Karpas-422 (cell line): ENCODE measurements around the gene TGFBI. TPM values are rescaled to one million over a fixed set of nuclear protein-coding genes. Genes with fewer than 3 reads are reported as not detected.

Source experiments
- DNase-seq: peaks from one replicate; pipeline ENCODE4 v3.0.0-alpha.2; 2015
- H2AFZ ChIP-seq: fragments of 200-600 bp; sonication (generic); 2 replicates; pipeline ENCODE4 v1.6.1; 2014; ENCODE audit warnings: antibody characterized with exemption, low read length, mixed read lengths
- H3K27ac ChIP-seq: fragments of 200-600 bp; sonication (generic); 2 replicates; pipeline ENCODE4 v1.5.1; 2014; ENCODE audit warnings: mild to moderate bottlenecking, low read length, moderate library complexity
- H3K27me3 ChIP-seq: fragments of 200-600 bp; sonication (generic); 2 replicates; pipeline ENCODE4 v1.6.1; 2014; ENCODE audit warnings: low read length, mixed read lengths
- H3K36me3 ChIP-seq: fragments of 200-600 bp; sonication (generic); 2 replicates; pipeline ENCODE4 v1.6.1; 2014; ENCODE audit warnings: low read length, mixed read lengths; ENCODE audit not compliant: insufficient read depth
- H3K4me1 ChIP-seq: fragments of 200-600 bp; sonication (generic); 2 replicates; pipeline ENCODE4 v1.6.1; 2014; ENCODE audit warnings: mild to moderate bottlenecking, low read length, mixed read lengths
- H3K4me2 ChIP-seq: fragments of 200-600 bp; sonication (generic); 2 replicates; pipeline ENCODE4 v1.6.1; 2014; ENCODE audit warnings: low read length, low read depth, mild to moderate bottlenecking; ENCODE audit not compliant: poor library complexity, severe bottlenecking
- H3K4me3 ChIP-seq: fragments of 200-600 bp; sonication (generic); 2 replicates; pipeline ENCODE4 v1.5.1; 2014; ENCODE audit warnings: mild to moderate bottlenecking, antibody characterized with exemption, low read length, mixed read lengths
- H3K79me2 ChIP-seq: fragments of 200-600 bp; sonication (generic); 2 replicates; pipeline ENCODE4 v1.6.1; 2014; ENCODE audit warnings: mild to moderate bottlenecking, low read length, mixed read lengths
- H3K9ac ChIP-seq: fragments of 200-600 bp; sonication (generic); 2 replicates; pipeline ENCODE4 v1.6.0; 2014; ENCODE audit warnings: low read length
- H3K9me2 ChIP-seq: fragments of 200-600 bp; sonication (generic), shearing (Covaris generic); replicated peaks from 2 replicates; pipeline ENCODE4 v1.6.0; 2014; ENCODE audit warnings: mild to moderate bottlenecking, low read length, moderate library complexity; ENCODE audit not compliant: insufficient read depth
- H3K9me3 ChIP-seq: fragments of 300-700, 200-600 bp; sonication (generic); 2 replicates; pipeline ENCODE4 v1.6.1; 2014; ENCODE audit warnings: low read length, mixed read lengths
- H4K20me1 ChIP-seq: fragments of 200-600 bp; sonication (generic); 2 replicates; pipeline ENCODE4 v1.6.1; 2014; ENCODE audit warnings: mild to moderate bottlenecking, antibody characterized with exemption, low read length, low read depth; ENCODE audit not compliant: insufficient read depth
- total RNA-seq: library from RNA; depleted of rRNA; stranded (reverse); fragments of >200 nt; shearing (Covaris generic); gene quantifications from 2 replicates; pipeline ENCODE4 v1.2.3, GENCODE V29; 2014; ENCODE audit warnings: low replicate concordance

Gene TGFBI
- total RNA-seq, 1 experiment from 2014 or later: not detected

GRCh38 chr5:136080483-136081216 is 51.9 kb downstream of the TGFBI start:
- Histone ChIP-seq H3K4me3 (peak overlapping the region; percentile 55; the same call in 1 of the 2 replicates), H3K36me3 (no peaks in the 10 kb centered on the region), H4K20me1 (no peaks in the 10 kb centered on the region), H3K9me2 (no peaks in the 10 kb centered on the region), H3K9me3 (no peaks in the 10 kb centered on the region), H2AFZ (peak overlapping the region; percentile 65; the same call in 1 of the 2 replicates), H3K9ac (peak overlapping the region; percentile 61), H3K4me1 (peaks cover 8% of the 10 kb centered on the region; the same call in 1 of the 2 replicates), H3K4me2 (peak overlapping the region; percentile 61), H3K79me2 (no peaks in the 10 kb centered on the region), H3K27me3 (peaks cover 4% of the 10 kb centered on the region; the same call in 1 of the 2 replicates), H3K27ac (no peak overlapping the region)
- peak; percentile 81 for DNase-seq

GRCh38 chr5:136081217-136081591 is 52.4 kb downstream of the TGFBI start:
- peak overlapping the region; percentile 61 for H3K4me2 ChIP-seq
- no peak for DNase-seq
- no peak overlapping the region for H2AFZ ChIP-seq
- H3K27ac ChIP-seq: no peak overlapping the region
- no peaks in the 10 kb centered on the region for H3K9me2 ChIP-seq
- no peak overlapping the region for H3K9ac ChIP-seq
- no peaks in the 10 kb centered on the region for H3K79me2 ChIP-seq
- H3K9me3 ChIP-seq: no peaks in the 10 kb centered on the region
- H3K4me3 ChIP-seq: peak overlapping the region; percentile 55; the same call in 1 of the 2 replicates
- no peaks in the 10 kb centered on the region for H4K20me1 ChIP-seq
- H3K36me3 ChIP-seq: no peaks in the 10 kb centered on the region
- H3K27me3 ChIP-seq: peaks cover 4% of the 10 kb centered on the region; the same call in 1 of the 2 replicates
- peaks cover 8% of the 10 kb centered on the region; the same call in 1 of the 2 replicates for H3K4me1 ChIP-seq

DNA sequence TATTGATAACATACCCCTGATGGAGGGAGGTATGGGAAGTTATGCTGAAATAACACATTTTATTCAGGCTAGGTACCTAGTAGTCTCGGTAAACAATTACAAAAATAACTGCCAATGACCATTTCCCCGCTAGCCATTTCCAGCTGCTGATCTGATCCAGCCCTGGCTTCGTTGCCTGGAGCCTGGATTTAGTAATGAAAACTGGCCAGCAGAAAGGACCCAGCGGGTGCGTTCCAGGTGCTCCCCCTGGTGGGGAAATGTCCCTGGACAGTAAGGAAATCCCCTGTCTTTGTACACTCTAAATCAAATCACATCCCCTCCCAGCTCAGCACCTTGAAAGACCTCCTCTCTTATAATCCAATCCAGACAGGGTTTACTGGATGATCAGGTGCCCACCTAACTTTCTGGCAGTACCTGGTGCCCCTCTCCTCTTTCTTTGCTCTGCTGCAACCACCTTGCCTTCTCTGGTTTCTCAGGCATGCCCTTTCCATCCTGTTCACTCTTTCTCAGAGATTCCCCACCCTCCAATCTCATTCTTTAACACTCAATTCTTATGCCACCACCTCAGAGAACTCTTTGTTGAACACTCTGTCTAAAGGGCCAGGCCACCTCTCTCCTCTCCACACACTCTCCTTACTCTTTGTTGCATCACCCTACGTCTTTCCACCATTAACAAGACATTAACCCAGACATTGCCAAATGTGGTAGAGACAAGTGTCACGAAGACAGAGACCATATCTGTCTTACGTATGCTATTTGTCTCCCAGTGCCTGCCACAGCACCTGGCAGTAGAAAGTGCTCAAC is 53.8 kb downstream of the TGFBI start:
- Histone ChIP-seq H3K9me2 (no peaks in the 10 kb centered on the region), H3K4me3 (no peak overlapping the region), H3K36me3 (no peaks in the 10 kb centered on the region)

DNA sequence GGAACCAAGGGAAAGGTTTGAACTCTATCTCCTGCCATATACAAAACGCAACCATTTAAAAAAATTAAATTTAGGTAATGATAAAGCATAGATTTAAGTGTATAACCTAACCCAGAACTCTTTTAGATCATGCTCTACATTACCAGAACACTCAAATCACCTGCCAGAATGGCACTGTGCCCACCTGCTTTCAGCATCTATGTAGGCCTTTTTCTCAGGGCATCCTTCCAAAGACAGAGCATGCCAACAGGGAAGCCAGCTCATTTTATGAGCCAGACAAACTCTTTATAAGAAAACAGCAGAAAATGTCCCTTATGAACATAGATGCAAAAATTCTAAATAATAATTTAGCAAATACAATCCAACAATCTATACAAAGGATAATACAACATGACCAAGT is 55.9 kb downstream of the TGFBI start:
- H3K27ac ChIP-seq: no peak overlapping the region
- no peaks in the 10 kb centered on the region for H3K9me2 ChIP-seq
- H3K36me3 ChIP-seq: no peaks in the 10 kb centered on the region

More for the DNA sequence above, 53.8 kb downstream of the TGFBI start:
- H3K27ac ChIP-seq: no peak overlapping the region
- peak; percentile 76 for DNase-seq
- no peaks in the 10 kb centered on the region for H4K20me1 ChIP-seq
- no peak overlapping the region for H2AFZ ChIP-seq
- H3K4me1 ChIP-seq: peaks cover 8% of the 10 kb centered on the region; the same call in 1 of the 2 replicates
- no peaks in the 10 kb centered on the region for H3K9me3 ChIP-seq
- no peak overlapping the region for H3K9ac ChIP-seq
- no peak overlapping the region for H3K4me2 ChIP-seq
- H3K27me3 ChIP-seq: peaks cover 4% of the 10 kb centered on the region; the same call in 1 of the 2 replicates
- H3K79me2 ChIP-seq: no peaks in the 10 kb centered on the region

GRCh38 chr5:136086783-136087566 is 58.2 kb downstream of the TGFBI start:
- Histone ChIP-seq H3K36me3 (no peaks in the 10 kb centered on the region), H3K9me2 (no peaks in the 10 kb centered on the region), H3K27ac (no peak overlapping the region), H3K4me1 (no peaks in the 10 kb centered on the region), H3K4me2 (no peak overlapping the region), H3K27me3 (peaks cover 4% of the 10 kb centered on the region; the same call in 1 of the 2 replicates), H2AFZ (no peak overlapping the region), H3K9ac (no peak overlapping the region), H3K79me2 (no peaks in the 10 kb centered on the region), H3K4me3 (no peak overlapping the region), H3K9me3 (no peaks in the 10 kb centered on the region), H4K20me1 (no peaks in the 10 kb centered on the region)
- DNase-seq: no peak

More for the DNA sequence above, 55.9 kb downstream of the TGFBI start:
- Histone ChIP-seq H4K20me1 (no peaks in the 10 kb centered on the region), H3K27me3 (peaks cover 4% of the 10 kb centered on the region; the same call in 1 of the 2 replicates), H3K4me1 (peaks cover 8% of the 10 kb centered on the region; the same call in 1 of the 2 replicates), H3K9me3 (no peaks in the 10 kb centered on the region), H3K9ac (no peak overlapping the region), H3K4me2 (no peak overlapping the region), H3K79me2 (no peaks in the 10 kb centered on the region), H3K4me3 (no peak overlapping the region), H2AFZ (no peak overlapping the region)
- DNase-seq: no peak

DNA sequence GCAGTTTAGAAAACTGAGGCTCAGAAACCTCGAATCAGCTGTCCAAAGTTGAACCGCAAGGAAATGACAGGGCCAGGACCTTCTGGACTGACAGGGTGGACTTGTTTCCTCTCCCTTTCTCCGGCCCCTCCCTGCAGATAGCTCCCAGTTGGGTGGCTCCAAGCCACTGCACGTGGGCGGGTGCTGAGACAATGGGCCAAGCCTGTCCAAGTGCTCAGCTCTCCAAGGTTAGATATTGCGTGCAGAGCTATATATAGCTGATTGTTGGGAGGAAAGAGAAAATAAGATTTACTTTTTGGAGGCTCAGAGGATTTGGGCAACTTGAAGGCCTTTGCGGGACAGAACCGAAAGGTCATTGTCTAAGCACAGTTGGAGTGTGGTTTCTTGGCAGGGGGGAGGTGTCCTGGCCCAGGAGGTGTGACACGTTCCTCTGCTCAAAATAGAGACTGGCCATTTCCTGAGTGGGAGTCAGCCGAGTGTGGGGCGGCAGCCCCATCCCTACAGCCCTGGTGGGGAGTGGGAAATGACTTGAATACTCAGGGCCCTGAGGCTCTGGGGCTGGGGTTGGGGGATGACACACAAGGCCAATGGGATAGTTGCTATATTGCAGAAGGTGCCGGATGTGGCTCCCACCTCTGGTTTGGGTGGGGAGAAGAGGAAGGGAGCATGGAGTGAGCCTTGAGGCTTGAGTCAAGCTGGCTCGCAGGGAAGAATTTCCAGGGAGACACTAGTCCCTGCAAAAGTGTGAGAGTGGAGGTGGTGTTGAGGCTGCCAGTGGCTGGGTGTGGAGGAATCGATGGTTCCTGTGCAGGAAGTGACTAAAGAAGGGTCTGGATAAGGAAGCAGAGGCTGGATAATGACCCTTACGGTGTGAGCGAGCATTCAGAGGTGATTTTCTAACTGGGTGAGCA is 59.4 kb downstream of the TGFBI start:
- no peak overlapping the region for H3K27ac ChIP-seq
- H3K4me2 ChIP-seq: no peak overlapping the region
- H3K9me2 ChIP-seq: no peaks in the 10 kb centered on the region
- H4K20me1 ChIP-seq: no peaks in the 10 kb centered on the region
- no peaks in the 10 kb centered on the region for H3K36me3 ChIP-seq
- no peak overlapping the region for H3K9ac ChIP-seq
- no peaks in the 10 kb centered on the region for H3K79me2 ChIP-seq
- no peak overlapping the region for H2AFZ ChIP-seq
- no peaks in the 10 kb centered on the region for H3K27me3 ChIP-seq
- no peaks in the 10 kb centered on the region for H3K9me3 ChIP-seq
- no peak for DNase-seq
- no peak overlapping the region for H3K4me3 ChIP-seq
- H3K4me1 ChIP-seq: no peaks in the 10 kb centered on the region

DNA sequence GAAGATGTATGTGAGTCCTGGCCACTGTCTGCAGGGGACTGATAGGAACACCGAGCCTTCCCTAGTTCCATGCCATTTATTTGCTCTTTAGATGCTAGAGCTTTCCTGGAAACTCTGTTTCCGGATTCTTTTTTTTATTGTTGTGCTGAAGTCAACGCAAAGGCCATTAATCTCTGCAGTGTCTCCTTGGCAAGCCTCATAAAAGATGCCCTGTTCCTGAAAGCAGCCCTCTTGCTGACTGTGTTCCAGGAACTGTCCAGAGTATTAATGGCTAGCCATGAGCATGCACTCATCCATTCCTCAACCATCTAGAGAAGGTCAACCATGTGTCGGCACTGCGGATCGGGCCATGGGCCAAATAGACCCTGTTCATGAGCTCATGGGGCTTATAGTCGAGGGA is 61.0 kb downstream of the TGFBI start:
- H3K4me1 ChIP-seq: no peaks in the 10 kb centered on the region
- H3K79me2 ChIP-seq: no peaks in the 10 kb centered on the region
- no peak overlapping the region for H3K4me3 ChIP-seq
- H3K9me2 ChIP-seq: no peaks in the 10 kb centered on the region
- no peaks in the 10 kb centered on the region for H3K9me3 ChIP-seq
- H3K4me2 ChIP-seq: no peak overlapping the region
- no peaks in the 10 kb centered on the region for H4K20me1 ChIP-seq
- no peaks in the 10 kb centered on the region for H3K27me3 ChIP-seq
- DNase-seq: no peak
- no peak overlapping the region for H2AFZ ChIP-seq
- H3K9ac ChIP-seq: no peak overlapping the region
- no peaks in the 10 kb centered on the region for H3K36me3 ChIP-seq
- H3K27ac ChIP-seq: no peak overlapping the region
